H1 (cell line): Measurements from ENCODE around the gene ADIPOR2. TPM values are rescaled to one million over a fixed set of nuclear protein-coding genes. Genes with fewer than 3 reads are reported as not detected.

Experiments used
- CTCF ChIA-PET: fragments of 300-600 bp; sonication (Branson Sonifier 250); formaldehyde crosslinking; loops from one replicate; lab custom pipeline; 2021; ENCODE audit not compliant: partially characterized antibody; lab: Charles Lee
- POLR2A ChIA-PET: fragments of 300-600 bp; sonication (Branson Sonifier 250); formaldehyde crosslinking; loops from one replicate; lab custom pipeline; 2021; ENCODE audit warnings: inconsistent platforms; ENCODE audit not compliant: partially characterized antibody; lab: Charles Lee
- DNase-seq, 2 experiments: peaks; one replicate each; pipeline versions ENCODE4 v3.0.0 to v3.0.0-alpha.2; 2010 to 2022; ENCODE audit warnings: low spot score in 2 of 2, low read depth in 1 of 2, mixed read lengths in 1 of 2
- FAIRE-seq: peaks from 2 replicates; lab custom pipeline; 2011; peaks lifted over from hg19 to GRCh38; lab: Jason Lieb, UNC
- H2AFZ ChIP-seq: 2 replicates; pipeline ENCODE4 v1.8.1; 2012; ENCODE audit warnings: low read length, inconsistent platforms
- H2AK5ac ChIP-seq: 2 replicates; pipeline ENCODE4 v1.6.1; 2013; ENCODE audit warnings: low read depth, low read length
- H2BK120ac ChIP-seq: replicated peaks from 2 replicates; pipeline ENCODE3; 2013; ENCODE audit warnings: low read depth, low read length, inconsistent platforms
- H2BK12ac ChIP-seq: 2 replicates; pipeline ENCODE4 v1.6.1; 2013; ENCODE audit warnings: low read depth, low read length
- H2BK15ac ChIP-seq: 2 replicates; pipeline ENCODE4 v1.6.1; 2013; ENCODE audit warnings: low read length
- H2BK20ac ChIP-seq: 2 replicates; pipeline ENCODE4 v1.6.1; 2013; ENCODE audit warnings: low read length
- H2BK5ac ChIP-seq: 2 replicates; pipeline ENCODE4 v1.6.1; 2013; ENCODE audit warnings: low read depth, low read length
- H3K14ac ChIP-seq: 2 replicates; pipeline ENCODE4 v1.6.1; 2013; ENCODE audit warnings: inconsistent platforms; ENCODE audit not compliant: insufficient read length
- H3K18ac ChIP-seq: 2 replicates; pipeline ENCODE4 v1.6.1; 2013; ENCODE audit warnings: low read length; ENCODE audit errors: extremely low read depth
- H3K23ac ChIP-seq: 2 replicates; pipeline ENCODE4 v1.6.1; 2013; ENCODE audit warnings: inconsistent platforms; ENCODE audit not compliant: insufficient read length
- H3K23me2 ChIP-seq: 2 replicates; pipeline ENCODE4 v1.6.1; 2013; ENCODE audit warnings: low read depth, low read length
- H3K27ac ChIP-seq: 2 replicates; pipeline ENCODE4 v1.6.1; 2011; ENCODE audit warnings: low read depth, low read length, inconsistent platforms
- H3K27me3 ChIP-seq, 4 experiments: replicated peaks in 1 of 4; 1 replicate in 1 of 4; 2 replicates in 3 of 4; pipeline versions ENCODE4 v1.6.1 to v1.8.1; 2011 to 2013; ENCODE audit warnings: low read length in 3 of 4, mild to moderate bottlenecking in 3 of 4, inconsistent platforms in 2 of 4, mixed read lengths in 2 of 4, moderate library complexity in 1 of 4; ENCODE audit not compliant: control insufficient read depth in 3 of 4, insufficient read depth in 3 of 4; ENCODE audit errors: extremely low read depth in 1 of 4
- H3K36me3 ChIP-seq, 4 experiments: 2 replicates each; pipeline versions ENCODE4 v1.6.1 to v1.8.1; 2011 to 2013; ENCODE audit warnings: mild to moderate bottlenecking in 4 of 4, low read length in 3 of 4, moderate library complexity in 2 of 4, control low read depth in 1 of 4, inconsistent platforms in 1 of 4; ENCODE audit not compliant: insufficient read depth in 4 of 4, control insufficient read depth in 2 of 4
- H3K4ac ChIP-seq: replicated peaks from 2 replicates; pipeline ENCODE3; 2013; ENCODE audit warnings: low read length, low read depth, mixed read lengths, inconsistent platforms; ENCODE audit not compliant: insufficient read length
- H3K4me1 ChIP-seq, 4 experiments: replicated peaks in 1 of 4; 1 replicate in 1 of 4; 2 replicates in 3 of 4; pipeline versions ENCODE4 v1.6.1 to v1.8.1; 2011 to 2013; ENCODE audit warnings: low read length in 3 of 4, inconsistent platforms in 2 of 4, mixed read lengths in 1 of 4; ENCODE audit not compliant: insufficient read depth in 4 of 4, control insufficient read depth in 3 of 4
- H3K4me2 ChIP-seq, 2 experiments: 2 replicates each; pipeline versions ENCODE4 v1.6.1 to v1.8.1; 2011 to 2013; ENCODE audit warnings: low read depth in 2 of 2, low read length in 2 of 2, control low read depth in 1 of 2, inconsistent platforms in 1 of 2, mild to moderate bottlenecking in 1 of 2; ENCODE audit not compliant: insufficient read depth in 1 of 2
- H3K4me3 ChIP-seq, 4 experiments: fragments of 200-600, 300-600 bp in 1 of 4; sonication (generic), shearing (Covaris generic), sonication (Bioruptor Twin) in 1 of 4; 2 replicates each; pipeline versions ENCODE4 v1.5.1 to v1.8.1; 2011 to 2016; ENCODE audit warnings: low read length in 4 of 4, low read depth in 3 of 4, control low read depth in 2 of 4, inconsistent platforms in 2 of 4, mild to moderate bottlenecking in 2 of 4, mixed read lengths in 1 of 4, moderate library complexity in 1 of 4; ENCODE audit not compliant: insufficient read depth in 2 of 4; ENCODE audit errors: extremely low read depth in 1 of 4
- H3K56ac ChIP-seq: replicated peaks from 2 replicates; pipeline ENCODE3; 2013; ENCODE audit warnings: low read depth, mild to moderate bottlenecking, mixed read lengths, low read length, inconsistent platforms; ENCODE audit not compliant: insufficient read length
- H3K79me1 ChIP-seq: 2 replicates; pipeline ENCODE4 v1.6.1; 2013; ENCODE audit warnings: low read depth, low read length, control low read depth
- H3K79me2 ChIP-seq, 2 experiments: 2 replicates each; pipeline versions ENCODE4 v1.6.1 to v1.8.1; 2012 to 2013; ENCODE audit warnings: low read length in 2 of 2, mild to moderate bottlenecking in 2 of 2, inconsistent platforms in 1 of 2; ENCODE audit not compliant: insufficient read depth in 2 of 2, control insufficient read depth in 1 of 2
- H3K9ac ChIP-seq, 4 experiments: replicated peaks in 1 of 4; 1 replicate in 1 of 4; 2 replicates in 3 of 4; pipeline versions ENCODE4 v1.6.1 to v1.8.1; 2011 to 2013; ENCODE audit warnings: low read depth in 3 of 4, low read length in 3 of 4, control low read depth in 2 of 4, mild to moderate bottlenecking in 2 of 4, moderate library complexity in 2 of 4, inconsistent platforms in 1 of 4; ENCODE audit errors: extremely low read depth in 1 of 4
- H3K9me3 ChIP-seq, 2 experiments: 2 replicates each; pipeline versions ENCODE4 v1.6.1 to v1.8.1; 2012 to 2013; ENCODE audit warnings: mild to moderate bottlenecking in 2 of 2, moderate library complexity in 2 of 2, control low read depth in 1 of 2, inconsistent platforms in 1 of 2, low read depth in 1 of 2, low read length in 1 of 2, mixed read lengths in 1 of 2; ENCODE audit not compliant: insufficient read depth in 2 of 2
- H4K20me1 ChIP-seq, 2 experiments: replicated peaks in 1 of 2; 2 replicates each; pipeline versions ENCODE3 to v1.8.1; 2011 to 2013; ENCODE audit warnings: inconsistent platforms in 2 of 2, low read length in 2 of 2, mild to moderate bottlenecking in 1 of 2; ENCODE audit not compliant: insufficient read depth in 2 of 2, control insufficient read depth in 1 of 2
- H4K5ac ChIP-seq: 2 replicates; pipeline ENCODE4 v1.6.1; 2013; ENCODE audit warnings: low read length, low read depth, mixed read lengths, inconsistent platforms; ENCODE audit not compliant: insufficient read length
- H4K8ac ChIP-seq: 2 replicates; pipeline ENCODE4 v1.8.0; 2013; ENCODE audit warnings: mild to moderate bottlenecking, moderate library complexity, low read length, inconsistent platforms; ENCODE audit not compliant: insufficient read depth; ENCODE audit errors: extremely low read depth
- H4K91ac ChIP-seq: replicated peaks from 2 replicates; pipeline ENCODE3; 2013; ENCODE audit warnings: low read length, mixed read lengths, inconsistent platforms; ENCODE audit not compliant: insufficient read length
- HDAC2 ChIP-seq, 2 experiments: fragments of 300-600 bp in 1 of 2; sonication (generic) in 1 of 2; IDR thresholded peaks; 2 replicates each; pipeline ENCODE4 v1.6.1; 2011 to 2012; ENCODE audit warnings: low read depth in 2 of 2, low read length in 2 of 2, mild to moderate bottlenecking in 2 of 2, moderate library complexity in 2 of 2, borderline replicate concordance in 1 of 2, inconsistent platforms in 1 of 2
- RNF2 ChIP-seq: fragments of 200-900, 300-1000 bp; sonication (generic); IDR thresholded peaks from 2 replicates; pipeline ENCODE4 v1.7.1; 2016; ENCODE audit warnings: borderline replicate concordance, low read depth, mild to moderate bottlenecking, antibody characterized with exemption, low read length; ENCODE audit not compliant: poor library complexity, severe bottlenecking; ENCODE audit errors: missing control alignments
- WGBS, 2 experiments: shearing (Covaris generic) in 1 of 2; methylation state at CpG; one replicate each; pipeline versions ENCODE4 v1.1.6 to v1.1.7; 2013 to 2015; ENCODE audit warnings: low lambda C conversion rate in 2 of 2, mixed read lengths in 2 of 2, inconsistent platforms in 1 of 2, low coverage in 1 of 2, missing lambda C conversion rate in 1 of 2; ENCODE audit not compliant: insufficient replicate concordance in 2 of 2, insufficient coverage in 1 of 2, insufficient read length in 1 of 2; ENCODE audit errors: extremely low coverage in 1 of 2, missing lambda C conversion rate in 1 of 2; 5-methylcytosine and 5-hydroxymethylcytosine counted together
- polyA plus RNA-seq, 7 experiments: library from polyadenylated mRNA; depleted of rRNA in 3 of 7; stranded (reverse) in 5 of 7; unstranded in 2 of 7; fragments of >200 nt in 5 of 7; fragments of 200-250 nt in 2 of 7; gene quantifications; 1 replicate in 5 of 7; 2 replicates in 1 of 7; 4 replicates in 1 of 7; pipeline versions ENCODE4 v1.2.1 to v1.2.3, GENCODE V29; 2011 to 2013; ENCODE audit warnings: missing spikeins in 2 of 7, mixed read lengths in 2 of 7
- total RNA-seq: library from RNA; stranded (reverse); fragmentation: NEBNext Ultra II Directional; extraction: Animal tissue kit (Norgen Biotek cat#: 25700); gene quantifications from 2 replicates; pipeline ENCODE4 v1.2.1, GENCODE V29; 2021

Gene ADIPOR2
- total and polyA plus RNA-seq, 2 of the 8 experiments (the other 6 are each of a cell fraction or from before 2014, with no cell fraction given): 17.5 to 50.8 TPM

GRCh38 chr12:1810931-1811280 is 120.0 kb downstream of the ADIPOR2 start:
- Histone ChIP-seq H4K91ac (no peak overlapping the region), H3K36me3 (no peaks in the 10 kb centered on the region), H3K4ac (peak overlapping the region; percentile 62), H2BK120ac (no peak overlapping the region), H2BK5ac (peak overlapping the region; percentile 48; the same call in 1 of the 2 replicates), H3K4me2 (no peak overlapping the region), H2AFZ (no peak overlapping the region), H2BK15ac (0 out of 2 replicates have a peak overlapping the region, but pooled peaks have one; percentile 36), H3K18ac (no peak overlapping the region), H3K56ac (no peak overlapping the region), H3K14ac (no peak overlapping the region), H3K9me3 (no peaks in the 10 kb centered on the region), H3K4me3 (no peak overlapping the region), H3K4me1 (peaks cover 0 to 2% (median 0%) of the 10 kb centered on the region in 4 experiments; a peak in 1 of 7 replicates), H4K8ac (peak overlapping the region; percentile 80), H4K5ac (no peak overlapping the region), H3K27me3 (no peaks in the 10 kb centered on the region), H3K79me2 (no peaks in the 10 kb centered on the region), H3K23ac (no peak overlapping the region), H4K20me1 (peaks cover 0 to 2% of the 10 kb centered on the region in 2 experiments), H2AK5ac (no peak overlapping the region; the same call in 1 of the 2 replicates), H2BK12ac (no peak overlapping the region), H3K9ac (no peak overlapping the region), H3K27ac (no peak overlapping the region), H3K79me1 (no peaks in the 10 kb centered on the region), H2BK20ac (no peak overlapping the region), H3K23me2 (no peaks in the 10 kb centered on the region; the same call in 1 of the 2 replicates)
- ChIA-PET POLR2A (no interaction called here), CTCF (interaction anchor here (1.4 to 1.7 kb wide), 2 partner anchors 12 to 129 kb away, joined by 4 to 5 read pairs; no protein-coding TSS in a partner anchor)
- 87% methylated on average over 10 of the region's 10 CpGs; no CpG with 5 or more reads in 1 of the 2 experiments for WGBS, 2 experiments
- TF ChIP-seq HDAC2 (IDR thresholded peaks at IDR 0.05; ENCODE audit: borderline replicate concordance in 1 of 2, low read depth in 2 of 2, low read length in 2 of 2) (no peak), RNF2 (no peak)
- DNase-seq (no peak), FAIRE-seq (no peak)
